Measurements from ENCODE around the gene FLYWCH2. TPM values are rescaled to one million over a fixed set of nuclear protein-coding genes. Genes with fewer than 3 reads are reported as not detected.

The FLYWCH2 gene
- total and polyA plus RNA-seq, 7 donors: 27.5 to 64.2 (median 43.2) TPM

DNA sequence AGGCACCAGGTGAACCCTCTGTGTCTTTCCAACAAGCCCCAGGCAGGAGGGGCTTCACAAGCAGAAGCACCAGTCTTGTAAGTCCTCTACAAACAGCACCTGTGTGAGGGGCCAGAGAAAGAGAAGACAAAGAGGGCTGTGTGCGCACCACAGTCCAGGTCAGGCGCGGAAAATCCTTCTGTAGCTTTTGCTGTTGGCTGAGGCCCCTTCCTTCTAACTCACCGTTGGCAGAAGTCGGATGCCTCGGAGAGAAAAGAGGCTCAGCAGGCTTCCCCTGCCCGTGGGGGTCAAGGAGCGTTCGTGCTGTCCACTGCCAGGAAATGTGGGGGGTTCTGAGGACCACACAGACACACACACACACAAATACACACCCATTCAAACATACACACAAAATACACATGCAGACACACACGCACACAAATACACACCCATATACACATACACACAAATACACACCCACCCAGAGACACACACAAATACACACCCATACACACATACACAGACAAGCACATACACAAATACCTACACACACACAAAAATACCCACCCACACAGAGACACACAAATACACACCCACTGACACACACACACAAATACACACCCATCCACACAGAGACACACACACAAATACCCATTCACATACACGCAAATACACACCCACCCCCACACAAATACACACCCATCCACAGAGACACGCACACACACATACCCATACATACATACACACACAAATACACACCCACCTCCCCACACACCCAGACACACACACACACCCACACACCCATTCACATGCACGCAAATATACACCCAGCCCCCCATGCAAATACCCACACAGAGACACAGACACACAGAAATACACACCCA lies 46.1 kb upstream of the FLYWCH2 start:
- Histone ChIP-seq H3K36me3 (no peaks in the 10 kb centered on the region), H3K27me3 (peaks cover 0 to 64% (median 16%) of the 10 kb centered on the region in 3 donors), H3K4me1 (peaks cover 0 to 4% (median 0%) of the 10 kb centered on the region in 4 donors), H3K27ac (peak overlapping the region in 1 of 4 donors; percentile 46), H3K4me3 (no peak overlapping the region), H3K9me3 (no peaks in the 10 kb centered on the region)
- intact Hi-C loops (cut with DNase I): no loop called here
- TF ChIP-seq POLR2A (IDR thresholded peaks at IDR 0.05): no peak
- TF ChIP-seq EP300 (IDR thresholded peaks at IDR 0.05): no peak
- TF ChIP-seq, protein P1, sequence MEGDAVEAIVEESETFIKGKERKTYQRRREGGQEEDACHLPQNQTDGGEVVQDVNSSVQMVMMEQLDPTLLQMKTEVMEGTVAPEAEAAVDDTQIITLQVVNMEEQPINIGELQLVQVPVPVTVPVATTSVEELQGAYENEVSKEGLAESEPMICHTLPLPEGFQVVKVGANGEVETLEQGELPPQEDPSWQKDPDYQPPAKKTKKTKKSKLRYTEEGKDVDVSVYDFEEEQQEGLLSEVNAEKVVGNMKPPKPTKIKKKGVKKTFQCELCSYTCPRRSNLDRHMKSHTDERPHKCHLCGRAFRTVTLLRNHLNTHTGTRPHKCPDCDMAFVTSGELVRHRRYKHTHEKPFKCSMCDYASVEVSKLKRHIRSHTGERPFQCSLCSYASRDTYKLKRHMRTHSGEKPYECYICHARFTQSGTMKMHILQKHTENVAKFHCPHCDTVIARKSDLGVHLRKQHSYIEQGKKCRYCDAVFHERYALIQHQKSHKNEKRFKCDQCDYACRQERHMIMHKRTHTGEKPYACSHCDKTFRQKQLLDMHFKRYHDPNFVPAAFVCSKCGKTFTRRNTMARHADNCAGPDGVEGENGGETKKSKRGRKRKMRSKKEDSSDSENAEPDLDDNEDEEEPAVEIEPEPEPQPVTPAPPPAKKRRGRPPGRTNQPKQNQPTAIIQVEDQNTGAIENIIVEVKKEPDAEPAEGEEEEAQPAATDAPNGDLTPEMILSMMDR (IDR thresholded peaks at IDR 0.05): no peak
- no peak for TF ChIP-seq POLR2AphosphoS5 (IDR thresholded peaks at IDR 0.05)
- no peak for DNase-seq
- 82 to 83% methylated on average over 13 of the region's 13 CpGs for WGBS, 2 donors

DNA sequence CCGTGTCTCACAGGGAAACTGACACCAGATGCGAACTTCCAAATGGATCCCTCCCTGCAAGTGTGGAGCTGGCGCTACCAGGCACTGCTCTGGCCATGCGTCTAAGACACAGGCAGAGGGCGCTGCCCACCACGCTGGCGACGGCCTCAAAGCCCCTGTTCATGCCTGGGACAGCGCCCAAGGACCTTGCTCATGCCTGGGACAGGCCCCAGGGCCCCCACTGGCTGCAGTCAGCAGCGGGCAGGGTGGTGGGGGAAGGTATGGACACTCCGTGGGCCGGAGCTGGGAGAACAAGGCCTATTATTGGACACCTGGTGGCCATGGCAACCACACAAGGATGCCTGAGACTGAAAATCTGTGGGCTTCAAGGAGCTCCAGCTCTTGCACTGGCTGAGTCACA lies 44.1 kb upstream of the FLYWCH2 start:
- H3K27ac ChIP-seq: no peak overlapping the region
- peaks cover 0 to 52% (median 16%) of the 10 kb centered on the region in 3 donors for H3K27me3 ChIP-seq
- H3K4me3 ChIP-seq: no peak overlapping the region
- intact Hi-C loops (cut with DNase I): no loop called here
- no peaks in the 10 kb centered on the region for H3K9me3 ChIP-seq
- peaks cover 0 to 9% (median 3%) of the 10 kb centered on the region in 4 donors for H3K4me1 ChIP-seq
- no peak for TF ChIP-seq EP300 (IDR thresholded peaks at IDR 0.05)
- TF ChIP-seq, protein P1 (IDR thresholded peaks at IDR 0.05): peak in 3 of 4 experiments; percentile 23 to 50 (median 33)
- DNase-seq: no peak
- H3K36me3 ChIP-seq: no peaks in the 10 kb centered on the region
- WGBS, 2 donors: 3 to 7% methylated on average over 12 of the region's 12 CpGs

DNA sequence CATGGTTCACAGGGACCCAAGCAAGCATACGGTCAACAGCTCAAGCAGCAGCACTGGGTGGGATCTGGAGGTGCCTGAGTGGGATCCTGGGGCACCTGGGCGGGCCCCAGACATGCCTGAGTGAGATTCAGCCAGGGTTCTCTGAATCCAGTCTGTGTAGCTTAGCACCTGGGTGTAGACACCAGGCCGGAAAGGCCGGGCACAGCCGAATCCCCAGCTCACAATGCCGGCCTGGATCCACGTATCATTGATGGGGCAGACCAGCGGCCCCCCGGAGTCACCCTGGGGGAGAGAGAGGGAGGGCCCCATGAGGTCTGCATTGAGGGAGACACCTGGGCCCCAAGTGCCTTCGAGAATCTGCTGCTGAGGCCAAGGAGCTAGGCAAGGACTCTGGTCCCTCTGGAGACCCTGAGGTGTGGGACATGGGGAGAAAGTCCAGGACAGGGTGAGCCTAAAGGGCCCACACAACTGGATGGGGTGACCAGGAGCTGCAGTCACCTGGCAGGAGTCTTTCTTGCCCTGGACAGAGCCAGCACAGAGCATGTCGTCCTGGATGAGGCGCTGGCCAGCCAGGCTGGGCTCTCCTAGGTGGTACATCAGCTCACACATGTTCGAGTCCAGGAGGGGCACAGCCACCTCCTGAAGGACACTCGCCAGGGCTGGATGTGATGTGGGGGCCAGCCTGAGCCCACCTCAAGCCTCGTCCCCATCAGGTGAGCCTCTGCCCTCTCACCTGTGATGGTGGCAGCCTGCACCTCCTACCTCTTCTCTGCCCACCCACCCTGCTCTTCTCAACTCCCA lies 43.2 kb upstream of the FLYWCH2 start:
- peaks cover 0 to 9% (median 3%) of the 10 kb centered on the region in 4 donors for H3K4me1 ChIP-seq
- H3K9me3 ChIP-seq: no peaks in the 10 kb centered on the region
- H3K27me3 ChIP-seq: peaks cover 0 to 52% (median 16%) of the 10 kb centered on the region in 3 donors
- DNase-seq: peak; percentile 50
- 83 to 86% methylated on average over 15 of the region's 15 CpGs for WGBS, 2 donors
- H3K27ac ChIP-seq: no peak overlapping the region
- no peak overlapping the region for H3K4me3 ChIP-seq
- intact Hi-C loops (cut with DNase I): no loop called here
- TF ChIP-seq POLR2AphosphoS5 (IDR thresholded peaks at IDR 0.05) (no peak), POLR2A (IDR thresholded peaks at IDR 0.05) (no peak), EP300 (IDR thresholded peaks at IDR 0.05) (no peak)
- TF ChIP-seq, protein P1 (IDR thresholded peaks at IDR 0.05): no peak
- H3K36me3 ChIP-seq: no peaks in the 10 kb centered on the region

DNA sequence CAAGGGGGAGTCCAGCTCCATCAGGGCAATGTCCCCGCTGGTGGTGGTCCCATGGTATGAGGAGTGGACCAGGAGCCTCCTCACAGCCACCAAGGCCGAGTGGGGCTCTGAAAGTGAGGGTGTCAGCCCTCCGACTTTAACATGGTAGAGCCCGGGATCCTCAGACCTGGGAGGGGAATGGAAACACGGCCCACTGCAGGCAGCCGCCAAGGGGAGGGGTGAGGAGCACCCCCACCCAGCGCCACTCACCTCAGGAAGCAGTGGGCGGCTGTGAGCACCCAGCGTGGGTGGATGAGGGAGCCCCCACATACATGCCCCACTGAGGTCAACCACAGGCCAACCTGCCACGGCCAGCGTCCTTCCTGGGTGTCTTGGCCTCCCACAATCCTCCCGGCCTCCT lies 42.1 kb upstream of the FLYWCH2 start:
- H3K27me3 ChIP-seq: peaks cover 0 to 50% (median 16%) of the 10 kb centered on the region in 3 donors
- no peak overlapping the region for H3K27ac ChIP-seq
- intact Hi-C loops (cut with DNase I): no loop called here
- WGBS, 2 donors: 69 to 84% methylated on average over 12 of the region's 12 CpGs
- H3K9me3 ChIP-seq: no peaks in the 10 kb centered on the region
- H3K4me1 ChIP-seq: peaks cover 0 to 9% (median 3%) of the 10 kb centered on the region in 4 donors
- no peaks in the 10 kb centered on the region for H3K36me3 ChIP-seq
- TF ChIP-seq, protein P1 (IDR thresholded peaks at IDR 0.05): no peak
- no peak for TF ChIP-seq POLR2AphosphoS5 (IDR thresholded peaks at IDR 0.05)
- TF ChIP-seq EP300 (IDR thresholded peaks at IDR 0.05): no peak
- TF ChIP-seq POLR2A (IDR thresholded peaks at IDR 0.05): no peak
- peak; percentile 48 for DNase-seq
- H3K4me3 ChIP-seq: no peak overlapping the region
